Lower leg skin (tissue), 4 donors: ENCODE measurements around the gene FAM72A. TPM values are rescaled to one million over a fixed set of nuclear protein-coding genes. Genes with fewer than 3 reads are reported as not detected.
"Not testable (repeated sequence)": the region's sequence is repeated elsewhere in the genome, so short reads cannot be mapped to it uniquely, and the experiment has no call there.

Experiments
- DNase-seq, 2 donors: peaks; one replicate each; pipeline ENCODE4 v3.0.0-alpha.2; 2019; ENCODE audit warnings: low spot score in 2 of 2
- H3K4me3 ChIP-seq: fragments of 200-600 bp; sonication (generic); 2 replicates; pipeline ENCODE4 v1.5.1; 2017; ENCODE audit warnings: mild to moderate bottlenecking, low read depth; ENCODE audit not compliant: poor library complexity, severe bottlenecking
- WGBS, 2 donors: methylation state at CpG; one replicate each; pipeline ENCODE4 v1.1.5; 2018; 5-methylcytosine and 5-hydroxymethylcytosine counted together
- intact Hi-C: fragments of 100-400 bp; cut with DNase I; formaldehyde crosslinking; loops from one replicate; pipeline ENCODE4 v1.15.0; 2023; ENCODE audit warnings: low total_unique reads
- total RNA-seq, 4 donors: library from RNA; depleted of rRNA; stranded (reverse); fragments of >200 nt; gene quantifications; one replicate each; pipeline ENCODE4 v1.1.0, GENCODE V29; 2016

Gene FAM72A
- 1 to 10 TPM; 1.8 to 9.7 (median 4.9) TPM for total RNA-seq

- intact Hi-C loops = not testable (repeated sequence)
- 0 to 1% methylated on average over 15 of the region's 36 CpGs for WGBS, 2 donors
- DNase-seq = peak; percentile 100
- peak within 1 kb of the TSS; percentile 38 for H3K4me3 ChIP-seq
Measured at GRCh38 chr1:206202789-206203363, at the start of gene FAM72A. Gene FAM72A, minus strand, starts transcription at chr1:206202839. Its CDS starts 814 bp downstream, at chr1:206202025.

- DNase-seq, intact Hi-C loops, H3K4me3 ChIP-seq: not testable (repeated sequence)
- 40 to 83% methylated on average over 1 to 2 of the region's 3 CpGs for WGBS, 2 donors
Measured at GRCh38 chr1:206250953-206251681, 48.5 kb upstream of the FAM72A start.

- DNase-seq, intact Hi-C loops, H3K4me3 ChIP-seq: not testable (repeated sequence)
- no CpG with 5 or more reads among the region's 10 CpGs for WGBS, 2 donors
Measured at GRCh38 chr1:206246129-206246886, 43.7 kb upstream of the FAM72A start.

- intact Hi-C loops, H3K4me3 ChIP-seq, DNase-seq: not testable (repeated sequence)
- WGBS, 2 donors = 73 to 79% methylated on average over 1 of the region's 3 CpGs
Measured at GRCh38 chr1:206245479-206245878, 42.8 kb upstream of the FAM72A start.

- H3K4me3 ChIP-seq, DNase-seq, intact Hi-C loops: not testable (repeated sequence)
- 67 to 71% methylated on average over 1 of the region's 3 CpGs for WGBS, 2 donors
Measured at GRCh38 chr1:206243335-206243734, 40.7 kb upstream of the FAM72A start.

GRCh38 chr1:206240288-206240687 lies 37.6 kb upstream of the FAM72A start:
- DNase-seq, H3K4me3 ChIP-seq, intact Hi-C loops: not testable (repeated sequence)
- 35 to 59% methylated on average over 3 to 4 of the region's 4 CpGs for WGBS, 2 donors

- H3K4me3 ChIP-seq, DNase-seq, intact Hi-C loops: not testable (repeated sequence)
- no CpG with 5 or more reads among the region's 2 CpGs for WGBS, 2 donors
Measured at GRCh38 chr1:206235190-206235589, 32.6 kb upstream of the FAM72A start.

- intact Hi-C loops, H3K4me3 ChIP-seq, DNase-seq: not testable (repeated sequence)
- 77 to 94% methylated on average over 3 of the region's 3 CpGs for WGBS, 2 donors
Measured at GRCh38 chr1:206234189-206234916, 31.7 kb upstream of the FAM72A start.

GRCh38 chr1:206232970-206233645 lies 30.5 kb upstream of the FAM72A start:
- intact Hi-C loops = not testable (repeated sequence)

GRCh38 chr1:206231989-206232388 lies 29.4 kb upstream of the FAM72A start:
- H3K4me3 ChIP-seq, DNase-seq, intact Hi-C loops: not testable (repeated sequence)
- WGBS, 2 donors = 86 to 93% methylated on average over 5 to 7 of the region's 9 CpGs

More at GRCh38 chr1:206232970-206233645, 30.5 kb upstream of the FAM72A start:
- DNase-seq, H3K4me3 ChIP-seq: not testable (repeated sequence)
- 56 to 63% methylated on average over 2 to 3 of the region's 5 CpGs for WGBS, 2 donors

GRCh38 chr1:206229286-206229685 lies 26.6 kb upstream of the FAM72A start:
- intact Hi-C loops, DNase-seq, H3K4me3 ChIP-seq: not testable (repeated sequence)
- WGBS, 2 donors = 31 to 33% methylated on average over 2 of the region's 2 CpGs

- 51 to 55% methylated on average over 3 to 4 of the region's 5 CpGs for WGBS, 2 donors
- H3K4me3 ChIP-seq, intact Hi-C loops, DNase-seq: not testable (repeated sequence)
Measured at GRCh38 chr1:206226886-206227285, 24.2 kb upstream of the FAM72A start.

- intact Hi-C loops = not testable (repeated sequence)
- WGBS, 2 donors = 73 to 78% methylated on average over 4 of the region's 4 CpGs
Measured at GRCh38 chr1:206225386-206225785, 22.7 kb upstream of the FAM72A start.

More at GRCh38 chr1:206225386-206225785, 22.7 kb upstream of the FAM72A start:
- H3K4me3 ChIP-seq, DNase-seq: not testable (repeated sequence)
